CD14-positive monocyte (primary cell): ENCODE data around the gene SMG6. TPM values are rescaled to one million over a fixed set of nuclear protein-coding genes. Genes with fewer than 3 reads are reported as not detected.
A peak's percentile ranks its signal among the peaks of the same experiment; 100 is the strongest.

Experiments
- DNase-seq, 3 donors: peaks; one replicate each; pipeline ENCODE4 v3.0.0-alpha.2; 2011 to 2022
- H2AFZ ChIP-seq: 2 replicates; pipeline ENCODE4 v1.6.0; 2012; ENCODE audit warnings: mild to moderate bottlenecking, low read depth, low read length, inconsistent platforms; ENCODE audit not compliant: insufficient read depth, poor library complexity, severe bottlenecking
- H3K27ac ChIP-seq, 2 donors: 1 replicate in 1 of 2; 2 replicates in 1 of 2; pipeline ENCODE4 v1.5.1; 2012 to 2013; ENCODE audit warnings: low read length in 2 of 2, control low read depth in 1 of 2, inconsistent platforms in 1 of 2, low read depth in 1 of 2, mild to moderate bottlenecking in 1 of 2
- H3K27me3 ChIP-seq, 2 donors: one replicate each; pipeline versions ENCODE4 v1.6.0 to v1.6.1; 2011 to 2013; ENCODE audit warnings: low read length in 2 of 2; ENCODE audit not compliant: control insufficient read depth in 2 of 2, insufficient read depth in 2 of 2
- H3K36me3 ChIP-seq, 2 donors: replicated peaks in 1 of 2; 1 replicate in 1 of 2; 2 replicates in 1 of 2; pipeline versions ENCODE4 v1.5.1 to v1.6.1; 2012 to 2013; ENCODE audit warnings: low read length in 2 of 2, control low read depth in 1 of 2, inconsistent platforms in 1 of 2, mild to moderate bottlenecking in 1 of 2; ENCODE audit not compliant: insufficient read depth in 2 of 2, control insufficient read depth in 1 of 2
- H3K4me1 ChIP-seq, 2 donors: 1 replicate in 1 of 2; 2 replicates in 1 of 2; pipeline versions ENCODE4 v1.5.1 to v1.6.1; 2012 to 2013; ENCODE audit warnings: low read length in 2 of 2, control low read depth in 1 of 2, inconsistent platforms in 1 of 2, mild to moderate bottlenecking in 1 of 2, moderate library complexity in 1 of 2; ENCODE audit not compliant: insufficient read depth in 2 of 2, control insufficient read depth in 1 of 2
- H3K4me2 ChIP-seq: replicated peaks from 2 replicates; pipeline ENCODE3; 2012; ENCODE audit warnings: low read length, moderate library complexity, mild to moderate bottlenecking; ENCODE audit not compliant: poor library complexity, severe bottlenecking; ENCODE audit errors: extremely low read depth
- H3K4me3 ChIP-seq, 3 experiments: fragments of 200-600 bp in 1 of 3; sonication (generic) in 1 of 3; replicated peaks in 1 of 3; 1 replicate in 2 of 3; 2 replicates in 1 of 3; pipeline ENCODE4 v1.5.1; 2011 to 2013; ENCODE audit warnings: low read length in 3 of 3, mild to moderate bottlenecking in 3 of 3, control low read depth in 2 of 3, low read depth in 2 of 3, inconsistent platforms in 1 of 3, moderate library complexity in 1 of 3
- H3K79me2 ChIP-seq: 2 replicates; pipeline ENCODE4 v1.6.0; 2012; ENCODE audit warnings: mild to moderate bottlenecking, control low read depth, inconsistent platforms, low read length, moderate library complexity; ENCODE audit not compliant: insufficient read depth
- H3K9ac ChIP-seq: 2 replicates; pipeline ENCODE4 v1.6.0; 2017; ENCODE audit warnings: low read length, mild to moderate bottlenecking; ENCODE audit not compliant: insufficient read depth, poor library complexity, severe bottlenecking
- H3K9me3 ChIP-seq, 2 donors: replicated peaks in 1 of 2; 1 replicate in 1 of 2; 2 replicates in 1 of 2; pipeline versions ENCODE4 v1.5.1 to v1.6.1; 2012 to 2013; ENCODE audit warnings: low read length in 2 of 2, control low read depth in 1 of 2; ENCODE audit not compliant: control insufficient read depth in 1 of 2, insufficient read depth in 1 of 2
- H4K20me1 ChIP-seq: 2 replicates; pipeline ENCODE4 v1.6.0; 2012; ENCODE audit warnings: mild to moderate bottlenecking, low read length, control low read depth, moderate library complexity; ENCODE audit not compliant: insufficient read depth
- H3K27ac Mint-ChIP-seq, 7 donors: one replicate each; pipeline ENCODE4 v1.8.0; 2020; ENCODE audit warnings: mild to moderate bottlenecking in 7 of 7, mixed read lengths in 7 of 7, moderate library complexity in 6 of 7, inconsistent platforms in 2 of 7
- H3K27me3 Mint-ChIP-seq, 3 donors: one replicate each; pipeline ENCODE4 v1.8.0; 2021 to 2022; ENCODE audit warnings: low read depth in 3 of 3, mild to moderate bottlenecking in 3 of 3, mixed read lengths in 3 of 3, moderate library complexity in 3 of 3, inconsistent platforms in 1 of 3
- H3K36me3 Mint-ChIP-seq, 2 donors: one replicate each; pipeline ENCODE4 v1.8.0; 2020; ENCODE audit warnings: mixed read lengths in 2 of 2, inconsistent platforms in 1 of 2, mild to moderate bottlenecking in 1 of 2
- H3K4me1 Mint-ChIP-seq: one replicate; pipeline ENCODE4 v1.8.0; 2020; ENCODE audit warnings: mild to moderate bottlenecking, mixed read lengths
- H3K4me3 Mint-ChIP-seq, 2 donors: one replicate each; pipeline ENCODE4 v1.8.0; 2020; ENCODE audit warnings: mild to moderate bottlenecking in 2 of 2, mixed read lengths in 2 of 2, moderate library complexity in 1 of 2
- H3K9me3 Mint-ChIP-seq, 7 donors: one replicate each; pipeline ENCODE4 v1.8.0; 2020 to 2022; ENCODE audit warnings: mixed read lengths in 7 of 7, mild to moderate bottlenecking in 6 of 7, moderate library complexity in 6 of 7, inconsistent platforms in 2 of 7
- WGBS: methylation state at CpG from one replicate; pipeline ENCODE4 v1.1.5; 2013; ENCODE audit warnings: missing lambda C conversion rate; ENCODE audit not compliant: insufficient coverage; 5-methylcytosine and 5-hydroxymethylcytosine counted together
- intact Hi-C, 2 donors: fragments of 100-400 bp; cut with micrococcal nuclease; formaldehyde crosslinking; loops; one replicate each; pipeline versions ENCODE4 v1.15.0 to v1.15.1; 2023
- polyA plus RNA-seq, 3 donors: library from polyadenylated mRNA; depleted of rRNA in 1 of 3; unstranded in 2 of 3; stranded (reverse) in 1 of 3; fragments of 300-500 nt in 2 of 3; fragments of >200 nt in 1 of 3; fragmentation: Illumina TruSeq in 2 of 3; gene quantifications; 1 replicate in 2 of 3; 2 replicates in 1 of 3; pipeline ENCODE4 v1.2.3, GENCODE V29; 2012 to 2021
- TF ChIP-seq, protein P1 (sequence below): fragments of 200-600 bp; IDR thresholded peaks from one replicate; pipeline ENCODE4 v1.8.0; 2022; ENCODE audit warnings: antibody characterized with exemption, mild to moderate bottlenecking

SMG6 gene
- polyA plus RNA-seq, 3 donors, result 0.67 to 7.1 (median 1.1) TPM

DNA sequence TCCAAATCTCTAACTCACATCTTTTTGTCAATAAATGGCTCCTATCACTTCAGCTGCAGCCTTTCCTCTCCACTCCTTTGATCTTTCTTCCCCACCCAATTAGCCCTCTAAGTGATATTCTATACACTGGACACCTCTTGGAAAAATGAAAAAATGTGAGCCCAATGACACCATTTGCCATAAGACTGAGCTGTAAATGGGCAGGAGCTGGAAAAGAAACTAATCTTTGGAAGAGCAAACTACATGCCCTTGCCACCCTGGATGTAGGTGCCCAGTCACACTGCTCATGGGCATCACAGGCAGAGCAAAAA, 80.0 kb downstream of the SMG6 start:
- intact Hi-C loops, result no loop called here
- no peak overlapping the region for H3K4me3 Mint-ChIP-seq
- TF ChIP-seq, protein P1, sequence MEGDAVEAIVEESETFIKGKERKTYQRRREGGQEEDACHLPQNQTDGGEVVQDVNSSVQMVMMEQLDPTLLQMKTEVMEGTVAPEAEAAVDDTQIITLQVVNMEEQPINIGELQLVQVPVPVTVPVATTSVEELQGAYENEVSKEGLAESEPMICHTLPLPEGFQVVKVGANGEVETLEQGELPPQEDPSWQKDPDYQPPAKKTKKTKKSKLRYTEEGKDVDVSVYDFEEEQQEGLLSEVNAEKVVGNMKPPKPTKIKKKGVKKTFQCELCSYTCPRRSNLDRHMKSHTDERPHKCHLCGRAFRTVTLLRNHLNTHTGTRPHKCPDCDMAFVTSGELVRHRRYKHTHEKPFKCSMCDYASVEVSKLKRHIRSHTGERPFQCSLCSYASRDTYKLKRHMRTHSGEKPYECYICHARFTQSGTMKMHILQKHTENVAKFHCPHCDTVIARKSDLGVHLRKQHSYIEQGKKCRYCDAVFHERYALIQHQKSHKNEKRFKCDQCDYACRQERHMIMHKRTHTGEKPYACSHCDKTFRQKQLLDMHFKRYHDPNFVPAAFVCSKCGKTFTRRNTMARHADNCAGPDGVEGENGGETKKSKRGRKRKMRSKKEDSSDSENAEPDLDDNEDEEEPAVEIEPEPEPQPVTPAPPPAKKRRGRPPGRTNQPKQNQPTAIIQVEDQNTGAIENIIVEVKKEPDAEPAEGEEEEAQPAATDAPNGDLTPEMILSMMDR, result no peak

DNA sequence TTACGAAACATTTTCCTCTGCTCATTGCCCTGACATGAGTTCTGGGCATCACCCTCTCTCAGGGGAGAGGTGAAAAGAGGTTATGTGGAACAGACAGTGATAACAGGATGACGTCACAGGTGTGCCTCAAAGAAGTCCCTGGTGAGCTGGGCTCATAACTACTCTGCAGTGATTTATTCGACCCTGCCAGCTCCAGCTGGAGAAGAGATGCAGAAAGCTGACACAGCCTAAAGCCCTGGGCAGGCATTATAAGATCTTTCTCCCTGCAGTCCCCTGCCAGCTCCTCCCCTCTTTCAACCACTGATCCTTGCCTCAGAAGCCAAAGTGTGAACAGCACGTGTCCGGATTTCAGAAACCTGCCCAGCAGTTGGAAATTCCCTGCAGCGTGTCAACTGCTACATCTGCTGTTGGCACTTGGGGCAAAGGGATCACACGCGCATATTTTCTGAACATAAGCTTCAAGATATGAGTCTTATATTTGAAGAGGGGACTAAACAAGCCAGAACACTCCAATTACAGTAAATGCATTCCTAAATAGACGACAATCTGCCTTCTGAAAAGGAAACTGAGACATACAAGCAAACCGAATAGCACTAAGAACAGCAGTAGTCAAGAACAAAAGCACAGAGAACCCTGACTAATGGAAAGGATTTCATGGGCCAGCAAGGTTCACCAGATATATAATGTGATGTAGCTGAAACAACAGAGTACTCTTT, 80.5 kb downstream of the SMG6 start:
- no peak overlapping the region for H3K4me3 ChIP-seq
- TF ChIP-seq, protein P1, result no peak
- no peak overlapping the region for H3K4me2 ChIP-seq
- no peaks in the 10 kb centered on the region for H3K79me2 ChIP-seq
- H3K27ac Mint-ChIP-seq, result no peak overlapping the region
- H3K4me1 ChIP-seq, result no peaks in the 10 kb centered on the region
- peaks cover 0 to 2% (median 0%) of the 10 kb centered on the region in 7 donors for H3K9me3 Mint-ChIP-seq
- H3K9ac ChIP-seq, result no peak overlapping the region
- peaks cover 0 to 3% (median 2%) of the 10 kb centered on the region in 3 donors for H3K27me3 Mint-ChIP-seq
- H2AFZ ChIP-seq, result no peak overlapping the region
- WGBS, result 92% methylated on average over 5 of the region's 10 CpGs
- peaks cover 29 to 57% of the 10 kb centered on the region in 2 donors for H3K36me3 Mint-ChIP-seq
- peak overlapping the region in 1 of 2 donors; percentile 11 for H3K4me3 Mint-ChIP-seq
- no peak for DNase-seq
- H3K27me3 ChIP-seq, result no peaks in the 10 kb centered on the region
- no peaks in the 10 kb centered on the region for H4K20me1 ChIP-seq
- peaks cover 6 to 31% of the 10 kb centered on the region in 2 donors for H3K36me3 ChIP-seq
- no peaks in the 10 kb centered on the region for H3K9me3 ChIP-seq
- intact Hi-C loops, result no loop called here
- no peaks in the 10 kb centered on the region for H3K4me1 Mint-ChIP-seq
- H3K27ac ChIP-seq, result no peak overlapping the region

More for the DNA sequence above, 80.0 kb downstream of the SMG6 start:
- Histone ChIP-seq H3K4me1 (no peaks in the 10 kb centered on the region), H3K4me3 (no peak overlapping the region), H3K27me3 (no peaks in the 10 kb centered on the region), H3K36me3 (peaks cover 6 to 30% of the 10 kb centered on the region in 2 donors), H3K79me2 (no peaks in the 10 kb centered on the region), H2AFZ (no peak overlapping the region), H3K4me2 (no peak overlapping the region), H3K27ac (no peak overlapping the region), H3K9me3 (no peaks in the 10 kb centered on the region), H3K9ac (no peak overlapping the region), H4K20me1 (no peaks in the 10 kb centered on the region)
- Mint-ChIP-seq H3K4me1 (no peaks in the 10 kb centered on the region), H3K27ac (no peak overlapping the region), H3K27me3 (peaks cover 0 to 3% (median 2%) of the 10 kb centered on the region in 3 donors), H3K9me3 (peaks cover 0 to 2% (median 0%) of the 10 kb centered on the region in 7 donors), H3K36me3 (peaks cover 28 to 53% of the 10 kb centered on the region in 2 donors)
- no peak for DNase-seq
